Type B pancreatic cell (in vitro differentiated cells): ENCODE results near the gene ADARB2. TPM values are rescaled to one million over a fixed set of nuclear protein-coding genes. Genes with fewer than 3 reads are reported as not detected.
A peak's percentile ranks its signal among the peaks of the same experiment; 100 is the strongest.

Experiments
- DNase-seq: peaks from one replicate; pipeline ENCODE4 v3.0.0; 2021; ENCODE audit warnings: mixed read lengths; ENCODE audit not compliant: unreplicated experiment; ENCODE audit errors: extremely low spot score
- H3K27ac Mint-ChIP-seq: 2 replicates; pipeline ENCODE4 v1.8.0; 2021; ENCODE audit warnings: mild to moderate bottlenecking, mixed read lengths
- H3K27me3 Mint-ChIP-seq: 2 replicates; pipeline ENCODE4 v1.8.0; 2021; ENCODE audit warnings: mixed read lengths
- H3K36me3 Mint-ChIP-seq: 2 replicates; pipeline ENCODE4 v1.8.0; 2021; ENCODE audit warnings: mixed read lengths
- H3K4me1 Mint-ChIP-seq: one replicate; pipeline ENCODE4 v1.8.0; 2021; ENCODE audit warnings: mixed read lengths; ENCODE audit not compliant: unreplicated experiment
- H3K4me3 Mint-ChIP-seq: 2 replicates; pipeline ENCODE4 v1.8.0; 2021; ENCODE audit warnings: mild to moderate bottlenecking, mixed read lengths
- H3K9me3 Mint-ChIP-seq: 2 replicates; pipeline ENCODE4 v1.8.0; 2021; ENCODE audit warnings: mixed read lengths
- total RNA-seq: library from RNA; stranded (reverse); gene quantifications from 2 replicates; pipeline ENCODE4 v1.2.1, GENCODE V29; 2021; ENCODE audit warnings: low replicate concordance
- TF ChIP-seq, protein P1 (sequence below): fragments of 200-600 bp; sonication (generic); conservative IDR thresholded peaks from 2 replicates; pipeline ENCODE4 v1.5.0; 2021; ENCODE audit warnings: antibody characterized with exemption, mild to moderate bottlenecking

ADARB2 gene
- total RNA-seq, 1 donor from 2014 or later, result 4.9 TPM

DNA sequence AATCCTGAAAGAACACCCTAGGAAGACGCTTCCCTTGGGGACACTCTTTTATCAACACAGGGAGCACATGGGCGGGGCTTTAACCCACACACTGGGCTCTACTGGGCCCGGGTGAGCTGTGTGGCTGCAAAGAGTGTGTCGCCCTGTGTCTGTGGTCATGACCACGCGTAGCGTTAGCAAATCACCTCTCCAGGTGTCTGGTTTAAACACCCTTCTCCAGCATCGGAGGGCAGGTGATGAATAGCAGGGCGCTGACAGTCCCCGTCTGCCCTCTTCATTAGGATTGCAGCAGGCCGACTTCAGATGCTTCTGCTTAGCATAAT lies 127.7 kb downstream of the ADARB2 start:
- H3K36me3 Mint-ChIP-seq, result no peaks in the 10 kb centered on the region
- DNase-seq, result peak; percentile 48
- peaks cover 23% of the 10 kb centered on the region for H3K4me1 Mint-ChIP-seq
- H3K9me3 Mint-ChIP-seq, result no peaks in the 10 kb centered on the region
- peaks cover 68% of the 10 kb centered on the region for H3K27me3 Mint-ChIP-seq
- no peak overlapping the region for H3K4me3 Mint-ChIP-seq
- TF ChIP-seq, protein P1, sequence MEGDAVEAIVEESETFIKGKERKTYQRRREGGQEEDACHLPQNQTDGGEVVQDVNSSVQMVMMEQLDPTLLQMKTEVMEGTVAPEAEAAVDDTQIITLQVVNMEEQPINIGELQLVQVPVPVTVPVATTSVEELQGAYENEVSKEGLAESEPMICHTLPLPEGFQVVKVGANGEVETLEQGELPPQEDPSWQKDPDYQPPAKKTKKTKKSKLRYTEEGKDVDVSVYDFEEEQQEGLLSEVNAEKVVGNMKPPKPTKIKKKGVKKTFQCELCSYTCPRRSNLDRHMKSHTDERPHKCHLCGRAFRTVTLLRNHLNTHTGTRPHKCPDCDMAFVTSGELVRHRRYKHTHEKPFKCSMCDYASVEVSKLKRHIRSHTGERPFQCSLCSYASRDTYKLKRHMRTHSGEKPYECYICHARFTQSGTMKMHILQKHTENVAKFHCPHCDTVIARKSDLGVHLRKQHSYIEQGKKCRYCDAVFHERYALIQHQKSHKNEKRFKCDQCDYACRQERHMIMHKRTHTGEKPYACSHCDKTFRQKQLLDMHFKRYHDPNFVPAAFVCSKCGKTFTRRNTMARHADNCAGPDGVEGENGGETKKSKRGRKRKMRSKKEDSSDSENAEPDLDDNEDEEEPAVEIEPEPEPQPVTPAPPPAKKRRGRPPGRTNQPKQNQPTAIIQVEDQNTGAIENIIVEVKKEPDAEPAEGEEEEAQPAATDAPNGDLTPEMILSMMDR, result no peak
- no peak overlapping the region for H3K27ac Mint-ChIP-seq

DNA sequence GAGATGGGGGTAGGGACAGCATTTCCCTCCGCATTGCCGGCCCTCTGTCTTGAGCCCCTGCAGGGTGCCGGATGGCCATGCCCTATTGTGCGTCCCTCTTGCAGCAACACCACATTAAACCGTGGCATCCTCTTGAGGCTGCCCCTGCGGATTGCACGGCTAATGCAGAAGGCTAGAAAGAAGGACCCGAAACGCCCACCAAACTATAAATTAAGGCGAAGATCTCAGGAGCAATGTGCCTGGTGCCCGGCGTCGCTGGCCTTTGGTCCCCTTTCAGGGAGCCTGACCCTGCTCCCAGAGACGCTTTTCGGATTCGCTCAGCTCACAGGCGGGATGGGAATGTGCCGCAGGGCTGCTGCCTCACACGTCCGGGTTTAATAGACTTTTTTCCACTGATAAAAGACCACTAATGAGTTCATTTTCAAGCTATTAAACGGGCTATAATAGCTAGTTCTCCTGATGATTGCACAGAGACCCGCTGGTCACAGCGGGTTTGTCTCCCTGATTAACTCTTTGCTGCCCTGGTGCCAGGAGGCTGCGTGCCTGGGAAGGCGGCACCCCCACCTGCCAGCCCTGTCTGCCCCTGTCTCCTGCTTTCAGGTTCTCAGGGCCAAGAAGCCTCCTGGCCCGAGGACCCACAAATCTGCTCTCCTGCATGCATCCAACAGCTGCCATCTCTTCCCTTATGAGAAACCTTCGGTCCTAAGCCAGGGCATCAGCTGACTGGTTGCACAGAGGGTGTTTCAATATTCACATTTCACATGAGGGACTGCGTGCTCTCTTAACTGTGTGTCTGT lies 128.3 kb downstream of the ADARB2 start:
- Mint-ChIP-seq H3K27me3 (peaks cover 73% of the 10 kb centered on the region), H3K27ac (no peak overlapping the region), H3K4me3 (peak overlapping the region; percentile 42), H3K9me3 (no peaks in the 10 kb centered on the region), H3K36me3 (no peaks in the 10 kb centered on the region), H3K4me1 (peaks cover 23% of the 10 kb centered on the region)
- peak; percentile 34 for DNase-seq
- TF ChIP-seq, protein P1, result no peak

DNA sequence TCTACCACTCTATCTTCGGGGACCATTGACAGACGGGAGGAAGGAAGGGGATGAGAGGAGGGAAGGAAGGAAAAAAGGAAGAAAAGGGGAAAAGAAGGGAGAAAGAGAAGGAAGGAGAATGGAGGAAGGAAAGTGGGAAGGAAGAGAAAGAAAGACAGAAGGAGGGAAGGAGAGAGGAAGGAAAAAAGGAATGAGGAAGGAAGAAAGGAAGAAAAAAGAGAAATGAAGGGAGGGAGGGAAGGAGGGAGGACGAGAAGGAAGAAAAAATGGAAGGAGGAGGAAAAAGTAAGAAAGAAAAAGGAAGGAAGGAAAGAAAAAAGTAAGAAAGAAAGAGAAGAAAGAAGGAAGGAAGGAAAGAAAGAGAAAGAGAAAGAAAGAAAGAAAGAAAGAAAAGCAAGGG lies 128.9 kb downstream of the ADARB2 start:
- H3K27me3 Mint-ChIP-seq, result peaks cover 73% of the 10 kb centered on the region

DNA sequence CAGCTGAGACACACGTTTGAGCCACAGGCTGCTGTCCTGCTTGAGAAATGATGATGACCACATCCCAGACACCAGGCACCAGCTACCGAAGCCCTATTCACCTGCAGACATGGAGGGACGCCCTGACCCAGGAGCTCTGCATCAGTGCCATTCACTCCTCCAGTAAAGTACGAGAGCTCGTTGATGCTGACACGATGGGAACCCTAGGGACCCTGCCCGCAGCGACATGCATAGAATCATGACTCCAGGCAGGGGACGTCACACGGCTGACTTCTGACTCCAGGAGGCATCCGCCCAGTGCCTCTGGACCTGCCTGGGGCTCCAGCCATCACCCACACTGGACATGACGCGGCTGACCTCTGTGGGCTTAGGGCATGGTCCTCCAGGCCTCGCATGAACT lies 129.9 kb downstream of the ADARB2 start:
- peaks cover 74% of the 10 kb centered on the region for H3K27me3 Mint-ChIP-seq
- H3K9me3 Mint-ChIP-seq, result no peaks in the 10 kb centered on the region
- no peaks in the 10 kb centered on the region for H3K36me3 Mint-ChIP-seq
- no peak overlapping the region for H3K27ac Mint-ChIP-seq
- TF ChIP-seq, protein P1, result no peak
- no peak for DNase-seq
- no peak overlapping the region for H3K4me3 Mint-ChIP-seq
- H3K4me1 Mint-ChIP-seq, result peaks cover 17% of the 10 kb centered on the region

More for the DNA sequence above, 128.9 kb downstream of the ADARB2 start:
- Mint-ChIP-seq H3K4me3 (peak overlapping the region; percentile 52), H3K4me1 (peaks cover 23% of the 10 kb centered on the region), H3K9me3 (no peaks in the 10 kb centered on the region), H3K36me3 (no peaks in the 10 kb centered on the region), H3K27ac (no peak overlapping the region)
- DNase-seq, result no peak
- TF ChIP-seq, protein P1, result no peak

DNA sequence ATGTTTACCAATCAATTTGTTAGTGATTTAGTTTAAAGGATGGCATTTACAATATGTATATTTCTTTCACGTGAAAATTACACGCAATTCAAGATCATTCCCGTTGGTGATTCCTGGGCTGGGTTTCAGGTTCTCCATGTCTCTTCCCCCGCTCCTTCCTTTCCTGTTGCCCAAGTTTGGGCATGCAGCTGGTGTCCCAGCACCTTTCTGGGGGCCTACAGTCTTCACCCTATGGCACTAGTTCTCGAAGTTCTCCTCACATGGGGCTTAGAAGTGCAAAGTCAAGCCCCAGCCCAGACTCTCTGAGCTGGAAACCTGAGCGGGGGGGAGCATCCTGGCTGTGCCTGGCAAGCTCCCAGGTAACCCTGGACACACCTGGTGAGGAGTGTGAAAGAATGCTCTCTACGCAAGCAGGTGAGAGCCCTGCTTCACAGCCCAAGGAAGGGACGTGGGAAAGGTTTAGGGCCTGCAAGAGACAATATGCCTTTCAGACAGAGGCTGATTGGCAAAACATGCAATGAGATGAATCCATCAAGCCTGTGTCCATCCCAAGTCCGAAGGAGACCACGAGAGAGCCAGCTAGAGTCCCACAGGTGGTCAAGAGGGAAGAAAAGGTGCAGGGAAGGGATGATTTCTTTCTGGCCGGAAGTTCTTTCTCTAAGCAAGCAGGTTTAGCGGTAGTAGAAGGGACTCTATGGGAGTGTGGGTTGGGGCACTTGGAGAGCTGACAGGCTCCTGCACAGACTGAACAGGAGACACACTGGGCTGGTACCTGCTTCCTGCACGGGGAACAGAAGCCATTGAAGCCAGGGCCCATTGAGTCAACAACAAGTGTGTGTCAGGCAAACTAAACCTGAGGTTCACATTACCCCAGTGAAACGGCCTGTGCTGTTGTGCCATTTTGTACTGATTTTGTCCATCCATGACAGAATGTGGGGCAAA lies 131.1 kb downstream of the ADARB2 start:
- H3K9me3 Mint-ChIP-seq, result no peaks in the 10 kb centered on the region
- no peak overlapping the region for H3K27ac Mint-ChIP-seq
- H3K36me3 Mint-ChIP-seq, result no peaks in the 10 kb centered on the region
- DNase-seq, result peak; percentile 44
- no peak overlapping the region for H3K4me3 Mint-ChIP-seq
- H3K4me1 Mint-ChIP-seq, result peaks cover 15% of the 10 kb centered on the region
- TF ChIP-seq, protein P1, result no peak
- H3K27me3 Mint-ChIP-seq, result peaks cover 64% of the 10 kb centered on the region
